ENCODE measurements around the gene EPS8L1. TPM values are rescaled to one million over a fixed set of nuclear protein-coding genes. Genes with fewer than 3 reads are reported as not detected.

The EPS8L1 gene
- total RNA-seq, 2 experiments from 2014 or later, result 5.1 to 7.6 TPM

DNA sequence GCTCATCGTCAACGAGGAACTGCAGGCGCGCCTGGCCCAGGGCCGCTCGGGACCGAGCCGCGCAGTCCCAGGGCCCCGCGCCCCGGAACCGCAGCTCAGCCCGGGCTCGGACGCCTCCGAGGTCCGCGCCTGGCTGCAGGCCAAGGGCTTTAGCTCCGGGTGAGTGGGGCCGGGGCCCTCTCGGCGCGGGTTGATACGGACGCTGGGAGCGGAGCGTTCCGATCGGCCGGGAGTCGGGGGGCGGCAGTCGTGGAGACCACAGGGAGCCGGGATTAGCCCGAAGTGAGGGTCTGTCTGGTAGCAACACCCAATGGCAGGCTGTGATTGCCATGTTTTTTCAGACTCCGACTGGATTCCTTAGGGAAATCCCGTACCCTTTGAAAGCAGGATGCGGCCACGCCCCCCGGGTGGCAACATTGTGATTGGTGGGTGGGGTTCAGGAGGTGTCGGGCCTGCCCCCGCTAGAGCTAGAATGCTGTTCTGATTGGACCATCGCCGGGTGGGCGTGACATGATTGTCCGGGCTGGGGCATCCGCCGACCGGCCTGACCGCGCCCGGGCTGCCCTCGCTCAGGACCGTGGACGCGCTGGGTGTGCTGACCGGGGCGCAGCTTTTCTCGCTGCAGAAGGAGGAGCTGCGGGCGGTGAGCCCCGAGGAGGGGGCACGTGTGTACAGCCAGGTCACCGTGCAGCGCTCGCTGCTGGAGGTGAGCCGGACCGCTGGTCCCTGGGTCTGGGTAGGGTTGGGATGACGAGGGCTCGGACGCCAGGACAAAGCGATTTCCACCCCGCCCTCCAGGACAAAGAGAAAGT lies 11.3 kb downstream of the EPS8L1 start:
- Mint-ChIP-seq H3K4me1 (peaks cover 22% of the 10 kb centered on the region), H3K27me3 (peaks cover 56% of the 10 kb centered on the region), H3K9me3 (no peaks in the 10 kb centered on the region), H3K27ac (no peak overlapping the region), H3K36me3 (peaks cover 7% of the 10 kb centered on the region), H3K4me3 (peak overlapping the region; percentile 53)
- ATAC-seq (ENCODE audit: low read depth), result peak; percentile 27
- peak; percentile 63 for DNase-seq
- POLR2A ChIA-PET, result interaction anchor here (1.2 to 1.3 kb wide), 2 partner anchors 24 to 30 kb away, joined by 3 read pairs; partner anchors contain the start of genes PPP1R12C and RDH13

DNA sequence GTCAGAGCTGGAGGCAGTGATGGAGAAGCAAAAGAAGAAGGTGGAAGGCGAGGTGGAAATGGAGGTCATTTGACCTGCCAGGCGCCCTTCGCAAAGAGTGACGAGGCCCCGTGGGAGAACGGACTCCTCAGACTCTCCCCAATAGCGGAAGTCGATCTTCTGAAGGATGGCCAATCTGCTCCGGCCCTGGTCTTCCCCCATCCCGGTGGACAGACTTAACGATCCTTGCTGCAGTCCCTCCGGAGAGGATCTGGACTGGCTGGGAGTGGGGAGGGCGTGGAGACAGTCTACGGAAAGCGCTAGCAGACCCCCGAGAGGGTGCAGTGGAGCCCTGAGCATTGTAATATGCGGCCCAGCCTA lies 11.9 kb downstream of the EPS8L1 start:
- H3K4me3 Mint-ChIP-seq, result peak overlapping the region; percentile 53
- ATAC-seq (ENCODE audit: low read depth) (no peak), DNase-seq (no peak)
- peaks cover 52% of the 10 kb centered on the region for H3K27me3 Mint-ChIP-seq
- peaks cover 7% of the 10 kb centered on the region for H3K36me3 Mint-ChIP-seq
- no peaks in the 10 kb centered on the region for H3K9me3 Mint-ChIP-seq
- peaks cover 22% of the 10 kb centered on the region for H3K4me1 Mint-ChIP-seq
- POLR2A ChIA-PET, result interaction anchor here (1.2 kb wide), 1 partner anchor 30 kb away, joined by 3 read pairs; the partner anchor contains the start of gene PPP1R12C
- H3K27ac Mint-ChIP-seq, result no peak overlapping the region

DNA sequence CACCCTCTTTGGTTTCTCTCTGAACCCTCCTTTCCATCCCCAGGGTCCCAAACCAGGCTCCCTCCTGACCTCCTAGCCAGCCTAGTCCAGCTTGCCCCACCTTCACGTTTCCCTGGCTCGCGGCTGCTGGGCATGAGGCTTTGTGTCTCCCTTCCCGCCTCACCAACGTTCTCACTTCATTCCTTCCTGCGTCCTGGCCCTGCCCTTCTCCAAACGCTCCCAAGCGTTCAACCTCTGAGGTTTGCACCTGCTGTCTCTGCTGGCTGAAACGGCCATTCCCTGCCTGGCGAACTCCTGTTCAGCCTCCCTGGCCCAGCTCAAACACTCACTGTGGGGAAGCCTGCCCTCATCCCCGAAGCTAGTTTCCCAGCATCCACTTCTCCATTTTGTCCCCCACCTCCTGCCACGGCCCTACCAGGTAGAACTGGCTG lies 12.4 kb downstream of the EPS8L1 start:
- Mint-ChIP-seq H3K9me3 (no peaks in the 10 kb centered on the region), H3K36me3 (peaks cover 7% of the 10 kb centered on the region), H3K4me1 (peaks cover 20% of the 10 kb centered on the region), H3K27me3 (peaks cover 47% of the 10 kb centered on the region), H3K27ac (no peak overlapping the region), H3K4me3 (peak overlapping the region; percentile 14)
- DNase-seq (no peak), ATAC-seq (ENCODE audit: low read depth) (no peak)
- POLR2A ChIA-PET, result interaction anchor here (0.7 to 1.5 kb wide), 3 partner anchors 29 to 634 kb away, joined by 3 to 7 read pairs (median 3); partner anchors contain the start of gene PPP1R12C

DNA sequence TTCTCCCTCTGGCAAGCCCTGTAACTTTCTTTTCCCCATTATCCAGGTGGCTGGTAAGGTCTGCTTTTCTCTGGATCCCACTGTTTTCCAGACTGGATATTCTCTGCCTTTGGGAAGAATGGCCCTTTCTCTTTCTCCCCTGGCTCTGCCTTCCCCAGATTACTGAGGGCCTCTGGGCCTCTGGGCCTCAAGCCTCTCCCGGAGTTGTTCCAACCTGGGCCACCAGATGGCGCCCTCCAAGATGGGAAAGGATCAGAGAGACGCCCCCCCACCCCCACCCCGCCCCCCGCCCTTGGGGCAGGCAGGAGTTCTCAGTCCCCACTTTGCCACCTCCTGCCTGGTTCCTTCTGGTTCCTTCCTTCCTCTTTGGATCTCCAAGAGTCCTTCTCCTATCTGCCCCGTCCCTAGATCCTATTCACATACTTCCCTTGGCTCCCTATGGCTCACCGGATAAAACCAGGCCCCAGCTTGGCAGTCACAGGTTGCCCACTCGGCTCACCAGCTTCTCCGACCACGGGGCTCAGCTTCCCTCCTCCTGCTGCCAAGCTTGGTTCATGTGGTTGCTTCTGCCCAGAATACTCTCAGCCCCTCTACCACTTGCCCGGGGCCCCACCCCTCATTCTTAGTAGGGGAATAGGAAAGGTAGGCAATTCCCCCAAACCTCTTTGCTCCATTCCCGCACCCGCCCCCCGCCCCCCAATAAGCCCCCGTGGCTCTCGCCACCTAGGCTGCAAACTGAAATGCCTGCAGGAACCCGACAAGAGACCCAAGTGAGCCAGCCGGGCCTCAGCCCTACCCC lies 13.1 kb downstream of the EPS8L1 start:
- Mint-ChIP-seq H3K9me3 (no peaks in the 10 kb centered on the region), H3K36me3 (peaks cover 7% of the 10 kb centered on the region), H3K4me3 (peak overlapping the region; percentile 3), H3K4me1 (peaks cover 20% of the 10 kb centered on the region), H3K27ac (no peak overlapping the region), H3K27me3 (peaks cover 41% of the 10 kb centered on the region)
- ATAC-seq (ENCODE audit: low read depth), result peak; percentile 24
- POLR2A ChIA-PET, result interaction anchor here (0.7 to 1.5 kb wide), 3 partner anchors 8 to 634 kb away, joined by 3 to 7 read pairs (median 4); partner anchors contain the start of gene PPP1R12C
- DNase-seq, result peak; percentile 84

DNA sequence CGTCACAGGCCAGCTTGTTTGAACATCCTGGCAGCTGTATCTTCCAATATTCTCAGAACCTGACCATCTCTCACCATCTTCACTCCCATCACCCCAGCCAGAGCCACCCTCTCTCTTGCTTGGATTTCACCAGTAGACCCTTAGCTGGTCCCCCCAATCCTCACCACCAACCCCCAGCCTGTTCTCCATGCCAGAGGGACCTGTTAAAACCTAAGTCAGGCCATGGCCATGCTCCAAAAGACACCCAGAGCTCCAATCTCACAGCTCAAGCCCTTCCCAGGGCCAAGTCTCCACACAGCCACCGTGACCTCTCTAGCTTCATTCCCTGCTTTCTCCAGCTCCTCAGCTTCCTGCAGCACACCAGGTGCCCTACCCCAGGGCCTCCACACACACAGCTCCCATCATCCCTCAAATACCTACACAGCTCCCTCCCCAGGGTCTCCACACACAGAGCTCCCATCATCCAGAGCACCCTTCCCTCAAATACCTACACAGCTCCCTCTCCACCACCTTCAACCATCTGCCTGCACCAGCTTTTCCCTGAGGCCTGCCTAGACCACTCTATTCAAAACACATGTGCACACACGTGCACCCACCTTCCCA lies 13.8 kb downstream of the EPS8L1 start:
- DNase-seq (no peak), ATAC-seq (ENCODE audit: low read depth) (no peak)
- Mint-ChIP-seq H3K9me3 (no peaks in the 10 kb centered on the region), H3K4me1 (peaks cover 20% of the 10 kb centered on the region), H3K4me3 (no peak overlapping the region), H3K27ac (peak overlapping the region; percentile 1), H3K36me3 (peaks cover 7% of the 10 kb centered on the region), H3K27me3 (peaks cover 35% of the 10 kb centered on the region)
- POLR2A ChIA-PET, result interaction anchor here (0.9 to 1.5 kb wide), 2 partner anchors 9 to 28 kb away, joined by 4 to 7 read pairs; partner anchors contain the start of gene PPP1R12C

DNA sequence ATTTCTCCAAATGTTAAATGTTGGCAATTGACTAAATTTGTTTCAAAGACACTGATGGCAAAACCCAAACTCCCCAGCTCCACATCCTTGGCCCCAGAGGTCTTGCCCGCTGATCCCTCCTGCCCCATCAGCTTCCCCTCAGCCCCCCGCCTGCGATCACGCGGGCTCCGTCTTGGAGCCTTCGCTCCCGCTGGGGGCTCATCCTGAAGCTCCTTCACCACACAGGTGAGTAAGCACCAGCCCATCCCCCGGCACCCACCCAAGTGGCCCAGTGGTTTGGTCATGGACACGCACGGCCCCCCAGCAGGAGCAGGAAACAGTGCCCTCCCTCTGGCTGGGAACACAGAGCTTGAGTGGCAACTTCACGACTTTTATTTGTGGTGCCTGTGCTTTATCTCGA lies 14.9 kb downstream of the EPS8L1 start:
- ATAC-seq (ENCODE audit: low read depth), result no peak
- peaks cover 27% of the 10 kb centered on the region for H3K27me3 Mint-ChIP-seq
- POLR2A ChIA-PET, result no interaction called here
- H3K27ac Mint-ChIP-seq, result no peak overlapping the region
- H3K4me3 Mint-ChIP-seq, result no peak overlapping the region
- H3K36me3 Mint-ChIP-seq, result peaks cover 11% of the 10 kb centered on the region
- H3K9me3 Mint-ChIP-seq, result no peaks in the 10 kb centered on the region
- DNase-seq, result no peak
- peaks cover 20% of the 10 kb centered on the region for H3K4me1 Mint-ChIP-seq

DNA sequence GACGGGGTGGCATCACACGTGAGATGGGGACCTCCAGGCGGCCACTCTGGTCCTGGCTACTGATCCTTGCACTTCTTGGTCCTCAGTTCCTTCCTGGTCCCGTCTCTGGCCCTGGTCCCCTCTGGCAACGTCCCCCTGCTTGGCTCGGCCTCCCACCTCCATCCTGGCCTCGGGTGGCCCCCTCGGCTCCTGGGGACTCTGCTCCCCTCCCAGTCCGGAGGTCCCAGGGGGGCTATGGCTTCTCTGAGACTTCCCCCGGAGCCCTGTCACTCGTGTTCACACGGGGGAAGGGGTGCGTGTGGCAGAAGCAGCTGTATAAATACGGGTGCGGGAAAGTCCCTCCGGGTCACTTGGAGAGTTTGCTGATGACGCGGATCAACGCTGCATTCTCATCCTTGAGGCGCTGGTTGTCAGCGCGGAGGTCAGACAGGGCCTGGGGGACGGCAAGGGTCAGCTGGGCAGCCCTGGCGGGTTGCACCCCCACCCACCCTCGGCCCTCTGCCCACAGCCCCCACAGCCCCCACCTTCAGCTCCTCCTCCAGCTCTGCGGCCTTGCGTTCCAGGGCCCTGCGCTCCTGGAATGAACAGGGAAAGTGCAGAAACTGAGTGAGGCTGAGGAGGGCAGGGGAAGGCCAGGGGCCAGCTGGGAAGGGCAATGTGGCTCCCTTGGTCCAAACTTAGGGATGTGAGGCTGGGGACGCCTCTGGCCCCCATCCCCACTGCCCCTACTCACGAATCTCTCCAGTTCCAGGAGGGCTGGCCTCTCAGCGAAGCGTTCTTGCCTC lies 15.6 kb downstream of the EPS8L1 start:
- ATAC-seq (ENCODE audit: low read depth), result no peak
- peaks cover 20% of the 10 kb centered on the region for H3K4me1 Mint-ChIP-seq

DNA sequence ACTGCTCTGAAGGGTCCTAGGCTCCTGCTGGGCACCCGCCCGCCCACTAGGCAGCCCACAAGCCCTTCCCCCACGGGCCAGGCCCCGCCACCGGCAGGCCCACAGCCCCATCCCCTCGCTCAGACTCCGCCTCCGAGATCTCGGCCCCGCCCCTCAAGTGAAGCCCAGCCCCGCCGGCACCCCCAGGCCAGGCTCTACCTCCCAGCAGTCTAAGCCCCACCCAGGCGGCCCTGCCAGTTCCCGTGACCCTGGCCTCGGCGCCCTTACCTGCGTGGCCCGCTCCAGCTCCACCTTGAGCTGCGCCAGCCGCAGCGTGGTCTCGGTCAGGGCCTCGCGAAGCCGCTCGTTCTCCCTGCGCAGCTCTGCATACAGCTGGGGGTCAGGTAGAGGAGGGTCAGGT lies 16.3 kb downstream of the EPS8L1 start:
- H3K27ac Mint-ChIP-seq, result no peak overlapping the region
- H3K27me3 Mint-ChIP-seq, result peaks cover 18% of the 10 kb centered on the region
- peaks cover 20% of the 10 kb centered on the region for H3K4me1 Mint-ChIP-seq
- POLR2A ChIA-PET, result no interaction called here
- H3K36me3 Mint-ChIP-seq, result peaks cover 11% of the 10 kb centered on the region
- H3K4me3 Mint-ChIP-seq, result no peak overlapping the region
- ATAC-seq (ENCODE audit: low read depth) (no peak), DNase-seq (no peak)
- H3K9me3 Mint-ChIP-seq, result no peaks in the 10 kb centered on the region

More for the DNA sequence above, 15.6 kb downstream of the EPS8L1 start:
- Mint-ChIP-seq H3K27ac (no peak overlapping the region), H3K36me3 (peaks cover 11% of the 10 kb centered on the region), H3K27me3 (peaks cover 20% of the 10 kb centered on the region), H3K4me3 (no peak overlapping the region), H3K9me3 (no peaks in the 10 kb centered on the region)
- DNase-seq, result no peak
- POLR2A ChIA-PET, result no interaction called here

DNA sequence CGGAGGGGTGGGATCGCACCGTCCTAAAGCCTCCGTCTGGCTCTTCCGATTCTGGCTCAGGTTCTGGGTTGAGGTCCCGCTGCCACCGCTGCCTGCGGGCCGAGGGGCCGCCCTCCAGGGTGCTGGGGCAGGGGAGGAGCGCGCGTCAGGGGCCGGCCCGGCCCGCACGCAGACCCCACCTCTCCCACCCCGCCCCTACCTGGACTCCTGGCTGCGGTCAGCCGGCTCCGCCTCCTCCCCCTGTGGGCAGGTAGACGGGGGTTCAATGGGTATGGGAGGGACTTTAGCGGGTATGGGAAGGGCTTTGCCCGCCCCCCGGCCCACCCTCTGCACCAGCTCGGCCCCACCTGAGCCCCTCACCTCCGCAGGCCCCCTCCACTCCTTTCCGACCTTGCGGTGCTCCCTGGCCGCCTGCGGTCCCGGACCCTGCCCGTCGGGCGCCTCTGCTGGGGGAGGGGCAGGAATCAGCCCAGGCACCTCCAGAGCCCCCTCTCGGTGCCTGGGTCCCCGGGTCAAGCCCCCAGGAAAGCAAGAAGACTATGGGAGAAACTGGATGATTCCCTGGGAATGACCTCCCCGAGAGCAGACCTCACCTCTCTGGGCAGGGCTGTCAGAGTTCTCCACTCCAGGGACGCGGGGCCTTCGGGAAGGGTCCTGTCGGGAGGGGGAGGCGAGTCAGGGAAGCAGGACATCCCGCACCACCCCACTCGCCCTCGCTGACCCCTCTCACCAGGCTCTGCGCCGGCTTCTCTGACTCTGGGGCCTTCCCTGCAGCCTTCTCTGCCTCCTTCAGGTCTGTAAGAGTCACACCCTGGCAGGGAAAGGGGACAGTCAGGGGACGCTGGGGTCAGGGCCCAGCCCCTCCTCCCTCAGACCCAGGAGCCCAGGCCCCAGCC lies 17.0 kb downstream of the EPS8L1 start:
- DNase-seq, result no peak
- Mint-ChIP-seq H3K36me3 (peaks cover 12% of the 10 kb centered on the region), H3K27me3 (peaks cover 12% of the 10 kb centered on the region), H3K9me3 (no peaks in the 10 kb centered on the region), H3K4me3 (no peak overlapping the region), H3K27ac (no peak overlapping the region), H3K4me1 (peaks cover 15% of the 10 kb centered on the region)
- POLR2A ChIA-PET, result no interaction called here
- ATAC-seq (ENCODE audit: low read depth), result no peak

DNA sequence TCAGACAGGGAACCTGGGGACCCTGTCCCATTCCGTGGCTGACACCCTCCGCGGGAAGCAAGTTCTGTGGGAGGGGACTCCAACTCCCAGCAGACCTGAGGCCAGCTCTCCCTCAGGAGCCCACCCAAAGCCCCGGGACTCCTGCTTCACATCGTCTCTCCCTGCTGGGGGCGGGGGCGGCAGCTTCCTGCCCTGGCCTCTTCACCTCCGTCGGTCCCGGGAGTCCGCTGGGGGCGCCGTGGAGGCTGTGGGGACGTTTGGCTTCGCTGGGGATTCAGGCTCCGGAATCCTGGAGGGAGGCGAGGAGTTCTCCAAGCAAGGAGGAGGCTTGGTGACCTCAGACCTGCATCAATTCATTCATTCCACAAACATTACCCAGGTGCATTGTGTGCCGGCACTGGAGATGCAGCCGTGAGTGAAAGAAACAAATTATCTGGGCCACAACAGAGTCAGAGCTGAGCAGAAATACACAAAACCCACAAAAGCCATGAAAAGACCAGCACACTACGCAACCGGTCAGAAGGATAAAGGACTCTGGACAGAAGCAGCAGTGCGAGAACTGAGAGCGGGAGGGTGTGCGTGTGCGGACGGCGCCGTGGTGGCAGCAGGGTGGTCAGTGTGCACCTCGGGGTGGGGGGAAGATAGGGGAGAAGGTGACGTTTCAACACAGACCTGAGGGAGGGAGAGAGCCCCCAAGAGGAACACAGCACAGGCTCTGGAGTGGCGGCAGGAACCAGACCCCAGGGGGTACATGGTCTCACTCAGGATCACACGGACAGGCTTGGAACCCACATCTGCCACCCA lies 19.0 kb downstream of the EPS8L1 start:
- POLR2A ChIA-PET, result no interaction called here
- H3K4me1 Mint-ChIP-seq, result peaks cover 2% of the 10 kb centered on the region
- H3K27me3 Mint-ChIP-seq, result no peaks in the 10 kb centered on the region
- no peak for DNase-seq
- no peak overlapping the region for H3K27ac Mint-ChIP-seq
- H3K4me3 Mint-ChIP-seq, result no peak overlapping the region
- ATAC-seq (ENCODE audit: low read depth), result no peak
- peaks cover 5% of the 10 kb centered on the region for H3K36me3 Mint-ChIP-seq
- H3K9me3 Mint-ChIP-seq, result no peaks in the 10 kb centered on the region

DNA sequence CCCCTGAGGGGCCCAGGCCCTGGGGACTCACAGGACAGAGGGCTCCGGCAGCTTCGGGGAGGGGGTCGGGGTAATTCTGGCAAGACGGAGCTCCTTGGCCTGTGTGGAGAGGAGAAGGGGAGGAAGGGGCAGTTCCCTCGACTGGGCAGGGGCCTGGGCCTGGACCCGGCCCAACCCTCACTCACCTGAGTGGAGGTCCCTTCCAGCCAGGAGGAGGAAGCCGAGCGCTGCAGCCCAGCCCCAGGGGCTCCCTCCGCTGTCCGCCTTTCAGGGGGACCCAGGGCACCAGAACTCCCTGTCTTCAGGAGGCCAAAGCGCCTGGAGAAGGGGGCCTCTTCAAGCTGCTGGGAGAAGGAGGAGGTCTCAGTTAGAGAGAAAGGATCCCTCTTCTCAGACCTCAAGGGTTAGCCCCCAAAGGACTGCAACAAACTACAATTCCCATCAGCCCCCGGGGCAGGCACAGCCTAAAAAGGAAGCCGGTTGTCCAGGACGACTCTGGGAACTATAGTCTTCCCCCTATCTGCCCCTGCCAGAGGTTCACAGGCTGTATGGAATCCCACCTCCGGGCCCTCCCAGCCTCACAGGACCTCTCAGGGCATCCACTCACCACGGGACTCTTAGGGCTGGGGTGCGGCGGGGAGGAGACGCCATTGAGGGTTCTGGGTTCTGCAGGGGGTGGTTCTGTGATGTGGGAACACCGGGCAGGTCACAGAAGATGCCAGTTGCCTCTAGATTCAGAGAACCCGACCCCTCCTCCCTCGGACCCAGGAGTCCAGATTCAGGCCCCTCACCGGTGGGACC lies 19.8 kb downstream of the EPS8L1 start:
- Mint-ChIP-seq H3K27me3 (no peaks in the 10 kb centered on the region), H3K4me3 (no peak overlapping the region), H3K36me3 (peaks cover 5% of the 10 kb centered on the region), H3K4me1 (no peaks in the 10 kb centered on the region), H3K27ac (no peak overlapping the region), H3K9me3 (no peaks in the 10 kb centered on the region)
- DNase-seq (no peak), ATAC-seq (ENCODE audit: low read depth) (no peak)
- POLR2A ChIA-PET, result no interaction called here

Measured in activated naive CD8-positive, alpha-beta T cell treated with anti-CD3 and anti-CD28 coated beads, Interleukin-2, amount 10 ng/mL, durations not matched to agents 7 days and 5 days (primary cell).